CD4-positive, alpha-beta memory T cell (primary cell): Measurements from ENCODE around the gene PLCG2. TPM values are rescaled to one million over a fixed set of nuclear protein-coding genes. Genes with fewer than 3 reads are reported as not detected.

ENCODE experiments used
- CTCF ChIA-PET: fragments of 350-600 bp; sonication (Branson Sonifier 250); formaldehyde crosslinking; loops from one replicate; lab custom pipeline; 2021; ENCODE audit warnings: inconsistent platforms; ENCODE audit not compliant: partially characterized antibody; lab: Charles Lee
- POLR2A ChIA-PET: fragments of 350-600 bp; sonication (Branson Sonifier 250); formaldehyde crosslinking; loops from one replicate; lab custom pipeline; 2021; ENCODE audit not compliant: partially characterized antibody; lab: Charles Lee
- DNase-seq, 5 donors: peaks; one replicate each; pipeline versions ENCODE4 v3.0.0 to v3.0.0-alpha.2; 2020 to 2022; ENCODE audit warnings: mixed read lengths in 1 of 5
- H3K27ac ChIP-seq: one replicate; pipeline ENCODE4 v1.7.0; 2013; ENCODE audit warnings: low read depth, low read length
- H3K27me3 ChIP-seq: 2 replicates; pipeline ENCODE4 v1.7.0; 2013; ENCODE audit warnings: mild to moderate bottlenecking, low read length, moderate library complexity; ENCODE audit not compliant: insufficient read depth
- H3K36me3 ChIP-seq: 2 replicates; pipeline ENCODE4 v1.7.0; 2013; ENCODE audit warnings: mild to moderate bottlenecking, low read length, moderate library complexity; ENCODE audit not compliant: insufficient read depth
- H3K4me1 ChIP-seq: 2 replicates; pipeline ENCODE4 v1.7.0; 2013; ENCODE audit warnings: mild to moderate bottlenecking, low read length, moderate library complexity; ENCODE audit not compliant: insufficient read depth
- H3K4me3 ChIP-seq, 2 donors: one replicate each; pipeline ENCODE4 v1.7.0; 2013; ENCODE audit warnings: low read length in 2 of 2, mild to moderate bottlenecking in 1 of 2
- H3K9me3 ChIP-seq, 2 donors: one replicate each; pipeline ENCODE4 v1.7.0; 2013; ENCODE audit warnings: low read length in 2 of 2, control low read depth in 1 of 2; ENCODE audit not compliant: control insufficient read depth in 1 of 2
- H3K27ac Mint-ChIP-seq, 7 donors: one replicate each; pipeline ENCODE4 v1.8.0; 2020 to 2021; ENCODE audit warnings: mixed read lengths in 7 of 7, mild to moderate bottlenecking in 6 of 7, inconsistent platforms in 3 of 7, moderate library complexity in 3 of 7
- H3K27me3 Mint-ChIP-seq, 2 donors: one replicate each; pipeline ENCODE4 v1.8.0; 2020 to 2021; ENCODE audit warnings: mixed read lengths in 2 of 2
- H3K36me3 Mint-ChIP-seq, 2 donors: one replicate each; pipeline ENCODE4 v1.8.0; 2020 to 2021; ENCODE audit warnings: mixed read lengths in 2 of 2, inconsistent platforms in 1 of 2, mild to moderate bottlenecking in 1 of 2
- H3K4me1 Mint-ChIP-seq, 4 donors: one replicate each; pipeline ENCODE4 v1.8.0; 2020 to 2021; ENCODE audit warnings: mixed read lengths in 4 of 4, mild to moderate bottlenecking in 1 of 4
- H3K4me3 Mint-ChIP-seq, 8 donors: one replicate each; pipeline ENCODE4 v1.8.0; 2020 to 2021; ENCODE audit warnings: mixed read lengths in 8 of 8, mild to moderate bottlenecking in 7 of 8, moderate library complexity in 6 of 8, inconsistent platforms in 3 of 8
- H3K9me3 Mint-ChIP-seq, 8 donors: one replicate each; pipeline ENCODE4 v1.8.0; 2020 to 2021; ENCODE audit warnings: mixed read lengths in 8 of 8, mild to moderate bottlenecking in 5 of 8, inconsistent platforms in 3 of 8, moderate library complexity in 1 of 8
- intact Hi-C: fragments of 100-400 bp; cut with micrococcal nuclease; formaldehyde crosslinking; loops from one replicate; pipeline ENCODE4 v1.15.1; 2023
- polyA plus RNA-seq, 2 donors: library from polyadenylated mRNA; unstranded; fragments of 300-500 nt; fragmentation: Illumina TruSeq; gene quantifications; one replicate each; pipeline ENCODE4 v1.2.3, GENCODE V29; 2021
- total RNA-seq, 2 experiments: library from RNA; stranded (reverse); gene quantifications; one replicate each; pipeline ENCODE4 v1.2.3, GENCODE V29; 2021

The PLCG2 gene
- total and polyA plus RNA-seq, 4 experiments from 2014 or later: 0.63 to 2.4 (median 2.1) TPM

DNA sequence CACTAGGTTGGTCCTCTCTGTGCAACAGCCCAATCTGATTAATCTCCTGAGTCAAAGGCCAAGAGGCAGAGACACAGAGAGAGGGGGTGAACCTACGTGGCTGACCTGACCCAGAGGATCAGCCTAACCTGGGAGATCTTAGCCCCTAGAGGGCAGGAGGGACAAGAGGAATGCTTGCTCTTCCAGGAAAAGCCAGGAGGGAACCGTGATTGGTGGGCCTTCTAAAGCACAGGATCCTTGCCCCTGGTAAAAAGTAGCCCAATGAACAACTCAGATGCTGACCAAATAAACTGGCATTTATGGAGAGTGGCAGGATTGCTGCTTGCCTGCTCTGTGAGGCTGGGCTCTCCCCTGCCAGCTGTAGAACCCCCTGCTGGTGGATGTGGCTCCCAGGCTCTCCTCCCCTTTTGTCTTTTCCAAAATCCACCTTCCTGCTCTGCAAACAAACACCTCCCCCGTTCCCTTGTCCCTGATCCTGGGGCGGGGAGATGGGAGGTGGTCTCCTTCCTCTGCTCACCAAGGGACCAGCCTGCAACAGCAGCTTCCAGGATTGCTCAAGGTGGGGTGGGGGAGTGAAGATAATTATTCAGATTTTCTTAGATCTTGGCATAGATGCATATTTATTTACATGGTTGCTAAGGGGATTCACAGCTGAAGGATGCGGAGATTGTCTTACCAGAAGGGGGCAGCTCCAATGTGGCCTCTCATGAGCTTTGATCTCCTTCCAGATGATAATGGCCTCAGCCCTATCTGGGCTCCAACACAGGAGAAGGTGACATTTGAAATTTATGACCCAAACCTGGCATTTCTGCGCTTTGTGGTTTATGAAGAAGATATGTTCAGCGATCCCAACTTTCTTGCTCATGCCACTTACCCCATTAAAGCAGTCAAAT is 160.3 kb downstream of the PLCG2 start:
- no peaks in the 10 kb centered on the region for H3K36me3 ChIP-seq
- no peaks in the 10 kb centered on the region for H3K36me3 Mint-ChIP-seq
- DNase-seq: no peak
- H3K4me3 ChIP-seq: no peak overlapping the region
- H3K4me3 Mint-ChIP-seq: no peak overlapping the region
- no peaks in the 10 kb centered on the region for H3K9me3 Mint-ChIP-seq
- no peaks in the 10 kb centered on the region for H3K9me3 ChIP-seq
- H3K27me3 ChIP-seq: no peaks in the 10 kb centered on the region
- ChIA-PET CTCF (interaction anchor here (1.5 to 4.9 kb wide), 3 partner anchors 285 to 294 kb away, joined by 3 to 35 read pairs (median 6); no protein-coding TSS in a partner anchor), POLR2A (no interaction called here)
- intact Hi-C loops: loop anchor here (1.0 kb wide), 1 partner anchor 291 kb away; no protein-coding TSS in a partner anchor
- H3K4me1 Mint-ChIP-seq: no peaks in the 10 kb centered on the region
- H3K27ac Mint-ChIP-seq: peak overlapping the region in 2 of 7 donors; percentile 14 to 54
- no peaks in the 10 kb centered on the region for H3K4me1 ChIP-seq
- H3K27ac ChIP-seq: no peak overlapping the region
- no peaks in the 10 kb centered on the region for H3K27me3 Mint-ChIP-seq

DNA sequence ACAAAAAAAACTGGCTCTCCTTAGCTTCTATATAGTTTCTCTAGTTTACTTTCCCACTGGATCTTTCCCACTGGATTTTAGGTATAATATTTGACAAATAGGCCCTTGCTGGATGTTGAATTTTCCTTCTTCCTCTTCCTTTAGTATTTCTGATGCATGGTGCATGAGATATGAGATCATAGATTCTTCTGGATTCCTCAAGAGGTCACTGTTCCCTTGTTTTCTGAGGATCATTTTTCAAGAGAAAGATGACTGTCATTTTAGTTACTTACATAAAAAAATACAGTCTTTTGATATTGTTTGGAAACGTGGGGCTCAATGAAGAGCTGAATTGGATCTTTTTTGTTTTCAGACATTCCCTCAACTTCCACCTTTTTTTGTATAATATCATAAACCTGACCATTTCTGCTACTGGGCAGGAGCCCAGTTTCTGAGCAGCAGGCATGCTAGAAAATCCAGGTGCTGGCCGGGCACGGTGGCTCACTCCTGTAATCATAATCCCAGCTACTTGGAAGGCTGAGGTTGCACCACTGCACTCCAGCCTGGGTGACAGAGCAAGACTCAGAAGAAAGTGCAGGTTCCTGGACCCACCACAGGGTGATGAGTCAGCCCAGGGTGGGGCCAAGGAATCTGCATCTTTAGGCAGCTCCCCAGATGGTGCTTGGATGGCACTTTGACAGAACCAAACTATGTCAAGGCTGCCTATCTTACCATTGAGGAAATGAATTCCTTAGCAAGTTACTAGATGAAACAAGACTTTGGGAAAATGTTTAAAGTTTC is 161.9 kb downstream of the PLCG2 start:
- H3K27me3 ChIP-seq: no peaks in the 10 kb centered on the region
- H3K27ac ChIP-seq: no peak overlapping the region
- peak in 3 of 5 donors; percentile 15 to 26 (median 16) for DNase-seq
- CTCF ChIA-PET: interaction anchor here (1.1 to 4.9 kb wide), 7 partner anchors 12 to 292 kb away, joined by 3 to 35 read pairs (median 4); partner anchors contain the start of gene MPHOSPH6
- POLR2A ChIA-PET: no interaction called here
- Mint-ChIP-seq H3K4me1 (no peaks in the 10 kb centered on the region), H3K36me3 (no peaks in the 10 kb centered on the region), H3K27ac (no peak overlapping the region), H3K4me3 (no peak overlapping the region), H3K9me3 (no peaks in the 10 kb centered on the region), H3K27me3 (no peaks in the 10 kb centered on the region)
- intact Hi-C loops: loop anchor here (1.0 kb wide), 1 partner anchor 289 kb away; no protein-coding TSS in a partner anchor
- H3K4me3 ChIP-seq: no peak overlapping the region
- no peaks in the 10 kb centered on the region for H3K9me3 ChIP-seq
- no peaks in the 10 kb centered on the region for H3K4me1 ChIP-seq
- no peaks in the 10 kb centered on the region for H3K36me3 ChIP-seq

DNA sequence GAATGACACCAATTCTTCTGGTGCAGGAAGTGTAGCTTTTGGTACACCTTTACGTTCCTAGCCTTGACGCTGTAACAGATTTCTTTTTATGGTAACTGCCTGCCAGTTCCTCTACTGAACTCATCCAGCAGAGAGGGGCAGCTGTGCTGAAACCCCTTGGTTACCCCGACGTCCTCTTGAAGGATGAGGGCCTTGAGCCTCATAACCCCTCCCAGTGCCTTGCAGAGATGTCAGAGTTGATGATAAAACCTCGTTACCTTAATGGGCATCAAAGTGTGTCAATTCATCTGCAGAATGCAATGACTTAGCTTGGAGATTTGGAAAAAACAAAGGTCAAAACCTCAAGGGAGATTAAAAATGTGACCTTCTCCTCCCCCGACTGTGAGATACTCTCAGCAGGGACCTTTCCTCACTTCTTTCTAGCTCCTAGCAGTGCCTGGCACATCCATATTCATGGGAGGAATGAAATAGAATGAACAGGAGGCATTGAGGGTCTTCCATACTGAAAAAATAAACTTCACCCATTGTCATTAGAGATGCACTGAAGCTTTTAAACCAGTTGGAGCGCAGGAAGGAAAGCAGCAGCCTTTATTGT is 163.0 kb downstream of the PLCG2 start:
- DNase-seq: no peak
- intact Hi-C loops: no loop called here
- H3K27me3 Mint-ChIP-seq: no peaks in the 10 kb centered on the region

DNA sequence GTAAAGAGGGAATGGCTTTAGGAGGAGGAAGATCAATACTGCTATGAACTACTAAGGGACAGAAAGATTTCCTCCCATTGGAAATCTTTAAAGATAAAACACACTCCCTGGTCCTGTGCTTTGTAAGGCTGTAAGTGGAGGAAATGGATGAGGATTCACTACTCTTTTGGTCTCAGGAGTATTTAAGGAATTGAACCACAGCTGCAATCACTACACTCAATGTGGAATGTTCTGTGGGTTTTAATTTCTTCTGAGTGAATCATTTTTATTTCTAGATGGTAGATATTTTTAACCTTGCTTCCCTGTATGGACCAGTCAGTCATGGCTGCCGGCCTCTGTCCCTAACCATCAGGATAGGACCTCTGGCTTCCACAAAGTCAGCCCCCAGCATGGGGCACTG is 166.6 kb downstream of the PLCG2 start:
- ChIA-PET CTCF (no interaction called here), POLR2A (no interaction called here)
- no peaks in the 10 kb centered on the region for H3K27me3 Mint-ChIP-seq
- peaks cover 0 to 6% (median under 1%) of the 10 kb centered on the region in 8 donors for H3K9me3 Mint-ChIP-seq
- no peak overlapping the region for H3K4me3 Mint-ChIP-seq
- Histone ChIP-seq H3K27ac (no peak overlapping the region), H3K36me3 (no peaks in the 10 kb centered on the region), H3K9me3 (no peaks in the 10 kb centered on the region), H3K4me3 (no peak overlapping the region), H3K27me3 (no peaks in the 10 kb centered on the region), H3K4me1 (no peaks in the 10 kb centered on the region)
- H3K27ac Mint-ChIP-seq: peak overlapping the region in 1 of 7 donors; percentile 16
- intact Hi-C loops: no loop called here
- no peaks in the 10 kb centered on the region for H3K4me1 Mint-ChIP-seq
- no peak for DNase-seq
- H3K36me3 Mint-ChIP-seq: no peaks in the 10 kb centered on the region

More for the DNA sequence above, 163.0 kb downstream of the PLCG2 start:
- H3K27ac Mint-ChIP-seq: no peak overlapping the region
- H3K27ac ChIP-seq: no peak overlapping the region
- H3K9me3 Mint-ChIP-seq: no peaks in the 10 kb centered on the region
- H3K36me3 Mint-ChIP-seq: no peaks in the 10 kb centered on the region
- H3K27me3 ChIP-seq: no peaks in the 10 kb centered on the region
- H3K36me3 ChIP-seq: no peaks in the 10 kb centered on the region
- no peaks in the 10 kb centered on the region for H3K4me1 ChIP-seq
- CTCF ChIA-PET: interaction anchor here (1.1 to 4.9 kb wide), 2 partner anchors 288 to 310 kb away, joined by 3 to 35 read pairs; no protein-coding TSS in a partner anchor
- POLR2A ChIA-PET: no interaction called here
- H3K4me3 Mint-ChIP-seq: no peak overlapping the region
- H3K4me1 Mint-ChIP-seq: no peaks in the 10 kb centered on the region
- H3K9me3 ChIP-seq: no peaks in the 10 kb centered on the region
- no peak overlapping the region for H3K4me3 ChIP-seq

DNA sequence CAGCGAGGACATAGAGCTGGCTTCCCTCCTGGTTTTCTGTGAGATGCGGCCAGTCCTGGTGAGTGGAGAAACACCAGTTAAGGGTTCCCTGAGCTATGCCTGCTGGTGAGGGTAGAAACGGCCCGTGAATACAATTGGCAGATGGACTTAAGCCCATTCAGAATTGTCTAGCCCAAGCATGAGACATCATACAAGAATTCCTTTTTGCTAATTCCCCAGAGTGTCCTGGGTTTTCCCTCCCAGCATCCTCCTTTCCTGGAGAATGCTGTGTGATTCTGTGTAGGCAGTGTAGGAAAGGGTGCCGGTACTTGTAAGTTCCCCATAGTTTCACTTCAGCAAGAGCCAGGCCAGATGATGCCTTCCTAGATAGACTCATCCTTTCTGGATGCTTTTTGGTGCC is 167.1 kb downstream of the PLCG2 start:
- Histone ChIP-seq H3K4me3 (no peak overlapping the region), H3K27me3 (no peaks in the 10 kb centered on the region), H3K9me3 (no peaks in the 10 kb centered on the region), H3K36me3 (no peaks in the 10 kb centered on the region), H3K4me1 (no peaks in the 10 kb centered on the region), H3K27ac (no peak overlapping the region)
- H3K4me3 Mint-ChIP-seq: no peak overlapping the region
- H3K4me1 Mint-ChIP-seq: no peaks in the 10 kb centered on the region
- H3K27ac Mint-ChIP-seq: no peak overlapping the region
- CTCF ChIA-PET: no interaction called here
- no peak for DNase-seq
- peaks cover 0 to under 1% of the 10 kb centered on the region in 2 donors for H3K36me3 Mint-ChIP-seq
- H3K9me3 Mint-ChIP-seq: peaks cover 0 to 11% (median 4%) of the 10 kb centered on the region in 8 donors
- POLR2A ChIA-PET: no interaction called here
- intact Hi-C loops: no loop called here
- H3K27me3 Mint-ChIP-seq: no peaks in the 10 kb centered on the region

DNA sequence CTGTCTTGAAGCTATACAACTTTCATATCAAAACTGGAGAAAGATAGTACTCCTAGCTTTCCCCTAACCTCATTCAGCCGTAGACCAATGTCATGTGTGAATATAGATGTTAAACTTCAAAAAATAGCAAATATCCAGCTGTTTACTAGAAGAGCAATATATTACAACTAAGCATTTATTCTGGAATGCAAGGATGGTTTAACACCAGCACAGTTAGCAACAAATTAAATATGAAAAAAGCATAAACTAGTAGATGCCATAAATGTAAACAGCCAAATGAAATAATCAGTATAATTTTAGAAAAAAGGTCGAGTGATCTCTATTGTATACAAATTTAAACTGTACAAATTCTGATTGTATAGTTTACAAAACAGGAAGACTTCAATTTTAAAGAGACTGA is 172.5 kb downstream of the PLCG2 start:
- CTCF ChIA-PET: no interaction called here

More for the DNA sequence above, 172.5 kb downstream of the PLCG2 start:
- Mint-ChIP-seq H3K4me1 (no peaks in the 10 kb centered on the region), H3K9me3 (peaks cover 0 to 33% (median 13%) of the 10 kb centered on the region in 8 donors), H3K27ac (no peak overlapping the region), H3K4me3 (no peak overlapping the region), H3K27me3 (no peaks in the 10 kb centered on the region), H3K36me3 (peaks cover 3 to 4% of the 10 kb centered on the region in 2 donors)
- H3K36me3 ChIP-seq: no peaks in the 10 kb centered on the region
- no peaks in the 10 kb centered on the region for H3K27me3 ChIP-seq
- H3K4me1 ChIP-seq: no peaks in the 10 kb centered on the region
- DNase-seq: no peak
- no peak overlapping the region for H3K27ac ChIP-seq
- H3K4me3 ChIP-seq: no peak overlapping the region
- intact Hi-C loops: no loop called here
- H3K9me3 ChIP-seq: no peaks in the 10 kb centered on the region
- POLR2A ChIA-PET: no interaction called here
